ENCODE data around the gene GPANK1.

Gene GPANK1

DNA sequence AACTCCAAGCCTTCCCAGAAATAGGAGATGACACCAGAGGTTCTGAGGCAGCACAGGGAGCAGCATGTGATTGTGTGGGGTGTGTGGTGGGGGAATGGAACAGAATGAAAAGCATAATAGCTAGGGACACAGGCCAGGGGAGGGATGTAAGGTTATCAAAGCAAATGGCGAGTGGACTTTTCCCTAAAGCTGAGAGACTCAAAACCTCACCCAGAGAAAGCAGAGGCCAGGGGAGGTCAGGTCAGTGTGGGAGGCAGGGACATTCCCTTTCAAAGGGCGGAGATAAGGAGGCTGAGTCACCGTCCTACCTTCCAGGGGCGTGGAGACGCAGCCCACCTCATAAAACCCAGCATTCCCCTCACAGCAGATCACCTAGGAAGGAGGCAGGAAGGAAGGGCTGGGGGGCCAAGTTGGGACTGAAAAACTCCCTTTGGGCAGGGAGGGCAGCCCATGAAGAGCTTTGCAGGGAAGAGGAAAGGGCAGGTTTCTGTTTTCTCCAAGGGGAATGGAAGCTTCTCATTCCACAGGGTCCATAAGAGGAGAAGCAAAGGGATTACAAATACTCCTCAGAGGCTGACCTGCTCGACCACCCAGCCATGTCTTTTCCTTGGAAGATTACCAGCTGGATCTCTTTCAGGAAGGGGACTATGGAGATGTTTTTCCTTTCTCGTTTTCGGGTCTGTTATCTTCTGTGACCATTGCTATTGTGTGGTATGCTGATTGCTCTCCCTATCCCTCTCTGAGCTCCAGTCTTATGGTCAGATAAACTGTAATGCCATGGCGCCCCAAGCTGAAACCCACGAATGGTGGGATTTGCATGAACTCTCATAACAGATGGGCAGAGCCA is 25.7 kb upstream of the GPANK1 start:
- DNase-seq, result no peak

GRCh38 chr6:31689249-31690110 is 24.7 kb upstream of the GPANK1 start:
- no peak for DNase-seq

DNA sequence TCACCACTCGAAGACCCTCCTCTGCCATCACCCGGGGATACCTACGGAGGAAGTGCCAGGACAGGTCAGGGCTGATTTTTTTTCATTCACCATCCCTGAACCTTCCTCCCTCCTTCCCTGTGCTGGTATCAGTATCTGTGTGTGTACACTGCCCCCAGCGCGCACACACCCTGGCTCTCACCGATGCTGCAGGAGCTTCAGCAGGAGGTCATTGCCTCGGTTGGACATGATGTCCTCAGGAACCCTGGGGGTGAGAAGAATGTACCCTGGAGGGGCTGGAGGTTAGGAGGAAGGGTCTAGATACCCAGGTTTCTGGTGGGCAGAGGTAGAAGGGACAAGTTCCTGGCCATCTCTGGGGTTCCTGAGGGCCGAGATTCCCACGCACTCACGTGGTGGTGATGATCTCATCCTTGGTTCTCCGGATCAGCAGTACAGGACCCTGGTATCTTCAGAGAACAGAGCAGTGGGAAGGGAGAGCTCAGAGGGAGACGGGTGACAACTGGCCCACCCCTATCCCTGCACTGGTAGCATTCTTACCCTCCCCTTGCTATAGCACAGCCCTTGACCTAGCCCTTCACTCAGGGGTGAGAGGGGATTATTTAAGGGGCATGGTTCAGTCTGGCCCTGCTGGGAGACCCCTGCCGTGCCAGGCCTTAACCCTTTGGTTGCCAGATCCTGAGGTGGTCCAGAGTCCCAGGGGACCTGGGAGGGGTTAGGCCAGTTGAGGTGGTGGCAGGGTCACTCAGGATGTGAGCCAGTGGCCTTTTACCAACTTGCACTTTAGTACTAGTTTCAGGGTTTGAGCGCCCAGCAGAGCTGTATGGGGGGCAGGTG is 23.3 kb upstream of the GPANK1 start:
- DNase-seq, result no peak

GRCh38 chr6:31687321-31687720 is 22.5 kb upstream of the GPANK1 start:
- DNase-seq, result no peak

DNA sequence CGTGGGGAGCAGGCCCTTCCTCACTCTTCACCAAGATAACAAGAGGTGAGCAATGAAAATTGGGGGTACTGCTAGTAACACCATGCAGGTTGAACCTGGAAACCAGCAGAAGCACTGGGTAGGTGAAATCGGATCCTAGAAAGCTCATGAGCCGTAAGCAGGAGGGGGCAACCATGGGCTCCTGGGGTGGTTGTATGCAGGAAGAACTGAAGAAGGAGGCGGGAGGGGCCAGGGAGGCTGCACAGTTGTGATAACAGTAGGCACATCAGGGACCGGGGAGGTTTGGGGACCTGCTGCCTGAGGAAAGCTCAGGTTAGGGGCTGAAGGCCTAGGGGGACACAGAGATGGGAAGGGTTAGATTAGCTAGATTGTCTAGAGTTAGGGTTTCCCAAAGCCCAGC is 21.7 kb upstream of the GPANK1 start:
- DNase-seq, result no peak

GRCh38 chr6:31683591-31683990 is 18.8 kb upstream of the GPANK1 start:
- no peak for DNase-seq

- peak; percentile 51 for DNase-seq
Observed at GRCh38 chr6:31681135-31681671, 16.4 kb upstream of the GPANK1 start.

DNA sequence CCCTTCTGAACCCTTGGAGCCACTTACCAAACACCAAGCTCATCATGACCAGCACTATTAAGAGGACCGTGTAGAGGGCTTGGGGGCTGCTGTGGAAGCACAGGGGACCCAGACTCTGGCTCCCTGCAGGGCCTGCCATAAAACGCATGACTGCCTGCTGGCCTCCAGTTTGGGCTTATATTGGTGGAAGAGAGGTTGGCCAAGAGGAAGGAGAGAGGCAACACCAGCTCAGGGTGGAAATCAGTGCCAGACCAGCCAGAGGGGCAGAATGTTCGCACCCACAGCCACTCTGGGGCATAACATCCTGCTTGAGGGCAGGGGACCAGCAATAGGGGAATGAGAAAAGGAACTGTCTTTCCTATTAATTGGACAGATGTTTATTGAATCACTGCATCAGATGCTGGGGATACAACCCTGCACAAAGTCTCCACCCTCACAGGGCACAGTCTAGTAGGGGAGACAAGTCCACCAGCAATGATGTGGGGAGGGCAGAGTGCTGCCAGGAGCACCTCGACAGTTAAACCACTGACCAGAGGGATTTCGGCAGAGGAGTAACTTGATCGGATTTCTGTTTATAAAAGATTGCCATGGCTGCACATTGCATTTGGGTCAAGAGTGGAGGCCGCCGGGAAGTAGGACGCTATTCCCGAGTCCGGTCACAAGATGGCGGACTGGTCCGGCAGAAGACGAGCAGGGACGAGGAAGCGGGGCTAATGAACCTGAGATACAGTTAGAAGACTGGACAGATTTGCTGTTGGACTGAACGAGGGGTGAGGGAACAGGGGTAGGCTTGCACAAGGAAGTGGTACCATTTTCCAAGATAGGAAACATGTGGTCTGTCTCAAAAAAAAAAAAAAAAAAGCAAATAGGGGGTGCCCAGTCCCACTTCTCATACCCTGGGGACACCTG is 15.7 kb upstream of the GPANK1 start, which contains the start of gene LY6G5C:
LY6G5C (minus strand) TSS at position 842 of the 909 bp plus-strand sequence; CDS start at position 148, 694 bp downstream.
- DNase-seq, result peak; percentile 66

DNA sequence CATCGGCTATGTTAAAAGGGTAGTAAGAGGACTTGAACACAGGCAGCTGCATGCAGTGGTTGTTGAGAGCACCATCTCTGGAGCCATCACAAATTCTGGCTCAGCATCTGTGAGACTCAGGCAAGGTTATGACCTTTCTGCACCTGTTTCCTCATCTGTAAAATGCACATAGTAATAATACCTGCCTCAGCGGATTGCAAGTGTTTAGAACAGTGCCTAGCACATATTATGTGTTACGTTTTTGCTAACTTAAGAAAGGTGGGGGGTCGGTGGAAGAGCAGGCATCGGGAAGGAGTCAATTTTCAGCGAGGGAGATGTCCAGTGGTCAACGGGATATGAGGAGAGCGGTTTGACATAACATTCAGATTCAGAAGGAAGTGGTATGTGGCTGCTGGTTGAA is 13.2 kb upstream of the GPANK1 start:
- DNase-seq, result no peak

DNA sequence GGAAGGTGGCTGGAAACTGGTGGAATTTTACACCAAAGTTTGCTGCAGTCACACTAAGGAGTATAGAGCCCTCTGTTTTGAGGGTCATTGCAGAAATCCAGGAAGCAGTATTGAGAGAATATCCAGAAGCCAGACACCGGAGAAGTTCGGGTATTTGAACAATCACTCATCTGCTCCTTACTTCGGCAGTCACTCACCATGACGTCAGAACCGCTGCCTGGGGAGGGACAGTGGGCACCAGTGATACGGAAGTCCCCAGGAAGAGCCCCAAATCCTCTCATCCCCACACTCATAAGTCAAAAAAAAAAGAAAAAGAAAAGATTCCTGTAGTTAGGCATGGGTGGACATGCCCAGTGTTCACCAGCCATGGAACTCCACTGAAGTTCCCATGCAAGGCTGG is 12.1 kb upstream of the GPANK1 start:
- no peak for DNase-seq

DNA sequence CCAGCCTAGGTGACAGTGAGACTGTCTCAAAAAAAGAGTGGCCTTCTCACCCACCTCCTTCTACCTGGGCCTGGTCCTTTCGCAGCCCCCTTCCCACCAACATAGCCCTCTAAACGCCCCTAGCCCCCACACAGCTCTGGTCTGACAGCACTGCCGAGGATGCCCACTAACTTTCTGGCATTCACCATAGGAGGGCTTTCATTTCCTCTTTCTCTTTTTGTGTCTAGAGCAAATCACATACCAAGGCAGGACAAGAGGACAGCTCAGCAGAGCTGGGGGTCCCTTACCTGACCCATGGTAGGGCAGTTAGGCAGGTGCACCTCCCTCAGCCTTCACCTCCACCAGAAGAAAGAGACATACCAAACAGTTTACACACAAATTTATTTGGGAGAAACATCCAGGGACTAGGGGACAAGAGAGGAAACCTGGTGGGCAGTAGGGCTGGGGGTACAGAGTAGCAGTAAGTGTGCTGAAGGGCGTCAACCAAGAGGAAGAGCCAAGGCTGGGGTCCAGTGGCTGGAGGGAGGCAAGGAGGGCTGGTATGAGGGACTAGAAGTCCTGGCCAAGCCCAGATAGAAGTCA is 11.6 kb upstream of the GPANK1 start:
- DNase-seq, result no peak

GRCh38 chr6:31669676-31670075 is 4.9 kb upstream of the GPANK1 start, which contains the start of gene LY6G5B:
TSS of gene LY6G5B (plus strand) at chr6:31669976. CDS start at chr6:31670951, 975 bp downstream.
- DNase-seq, result no peak

- no peak for DNase-seq
Observed at GRCh38 chr6:31666337-31666965, 1.7 kb upstream of the GPANK1 start.

- DNase-seq, result peak; percentile 94
Observed at GRCh38 chr6:31665501-31666336, 922 bp upstream of the GPANK1 start, which contains the start of gene CSNK2B. TSS of gene CSNK2B (plus strand) at chr6:31666080. CDS start at chr6:31666832, 752 bp downstream.

DNA sequence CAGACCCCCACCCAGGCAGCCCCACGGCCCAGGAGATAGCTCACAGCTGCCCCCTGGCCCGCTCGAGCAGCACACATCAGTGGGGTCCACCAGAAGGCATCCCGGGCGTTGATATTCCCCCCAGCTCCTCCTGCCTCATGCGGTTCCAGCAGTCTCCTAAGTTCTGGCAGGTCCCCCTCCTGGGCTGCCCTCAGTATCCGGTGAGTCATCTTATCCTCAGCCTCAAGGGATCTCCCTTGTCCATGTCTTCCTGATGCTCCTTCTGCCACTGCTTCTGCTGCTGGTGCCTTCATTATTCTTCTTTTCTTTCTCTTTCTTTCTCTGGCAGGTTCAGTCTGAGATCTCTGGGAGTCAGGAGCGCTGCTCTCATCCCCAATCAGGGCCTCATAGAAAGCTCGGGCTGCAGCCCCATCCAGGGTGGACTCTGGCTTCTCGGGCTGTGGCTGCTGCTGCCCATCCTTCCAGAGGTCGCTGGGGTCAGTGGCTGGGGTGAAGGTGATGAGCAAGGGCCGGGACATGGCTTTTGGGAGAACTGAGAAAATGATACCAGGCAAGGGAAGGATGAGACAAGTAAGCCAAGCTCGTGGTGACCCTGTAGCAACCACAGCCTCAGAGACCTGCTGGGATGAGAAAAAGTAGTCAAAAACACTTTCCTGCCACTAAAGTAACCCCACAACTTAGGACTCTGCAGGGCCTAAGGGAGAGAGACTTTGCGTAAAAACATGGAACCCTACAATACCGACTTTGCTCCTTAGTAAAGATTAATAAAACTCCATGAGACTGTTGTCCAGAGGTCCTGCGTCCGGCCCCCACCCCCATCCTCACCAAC is 622 bp downstream of the GPANK1 start:
- no peak for DNase-seq

GRCh38 chr6:31663126-31663960 is 1.5 kb downstream of the GPANK1 start:
- DNase-seq, result no peak

GRCh38 chr6:31662124-31662723 is 2.6 kb downstream of the GPANK1 start:
- no peak for DNase-seq
